Memory B cell (primary cell): ENCODE results near the gene DHH.
"Not testable (repeated sequence)": the region's sequence is repeated elsewhere in the genome, so short reads cannot be mapped to it uniquely, and the experiment has no call there.

Experiments
- ATAC-seq: fragments of 150-1000 bp; cut with Tn5 transposase; 2 replicates; pipeline ENCODE4 v1.10.0; 2021; ENCODE audit warnings: low read depth, mild to moderate bottlenecking, moderate library complexity
- DNase-seq, 2 donors: peaks; one replicate each; pipeline ENCODE4 v3.0.0; 2022; ENCODE audit warnings: low spot score in 2 of 2
- H3K27ac Mint-ChIP-seq: one replicate; pipeline ENCODE4 v1.8.0; 2022; ENCODE audit warnings: mild to moderate bottlenecking, moderate library complexity, mixed read lengths
- H3K27me3 Mint-ChIP-seq: one replicate; pipeline ENCODE4 v1.8.0; 2022; ENCODE audit warnings: mixed read lengths
- H3K36me3 Mint-ChIP-seq: one replicate; pipeline ENCODE4 v1.8.0; 2022; ENCODE audit warnings: mild to moderate bottlenecking, mixed read lengths
- H3K4me1 Mint-ChIP-seq: one replicate; pipeline ENCODE4 v1.8.0; 2022; ENCODE audit warnings: mixed read lengths
- H3K4me3 Mint-ChIP-seq: one replicate; pipeline ENCODE4 v1.8.0; 2022; ENCODE audit warnings: mild to moderate bottlenecking, moderate library complexity, mixed read lengths
- H3K9me3 Mint-ChIP-seq: one replicate; pipeline ENCODE4 v1.8.0; 2022; ENCODE audit warnings: mixed read lengths

DHH gene

DNA sequence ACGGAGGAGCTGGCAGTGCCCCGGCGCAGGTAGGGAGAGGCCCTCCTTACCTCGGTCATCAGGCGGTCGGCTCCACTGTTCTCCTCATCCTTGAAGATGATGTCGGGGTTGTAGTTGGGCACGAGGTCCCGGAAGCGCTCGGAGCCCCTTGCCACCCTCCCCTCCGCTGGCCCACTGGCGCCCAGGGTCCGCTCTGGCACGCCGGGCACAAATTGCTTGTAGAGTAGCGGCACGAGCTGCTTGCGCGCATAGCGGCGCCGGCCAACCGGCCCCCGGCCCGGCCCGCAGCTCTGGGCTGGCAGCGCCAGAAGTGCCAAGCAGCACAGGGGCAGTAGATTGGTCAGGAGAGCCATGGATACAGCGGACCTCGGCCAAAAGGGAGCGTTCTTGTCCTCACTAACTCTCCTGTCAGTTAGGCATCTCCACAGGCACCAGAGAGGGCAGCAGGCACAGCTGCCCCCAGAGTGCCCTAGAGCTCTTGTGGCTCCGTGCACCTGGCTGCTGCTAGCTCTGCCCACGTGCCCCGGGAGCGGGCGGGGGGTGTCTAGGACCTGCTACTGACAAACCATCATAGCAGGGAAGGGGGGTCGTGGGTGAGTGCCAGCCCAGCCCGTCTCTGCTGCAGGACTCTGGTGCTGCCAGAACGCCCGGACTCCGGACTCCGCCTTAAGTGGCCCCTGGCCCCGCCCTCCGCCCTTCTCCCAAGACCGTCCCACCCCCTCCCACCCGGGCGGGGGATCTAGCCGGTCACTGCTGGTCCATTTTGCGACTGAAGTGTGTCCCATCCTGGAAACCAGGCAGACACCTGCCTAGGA lies at the start of gene DHH:
Gene DHH, minus strand, starts transcription at position 642 of the 815 bp plus-strand sequence. Its CDS starts 289 bp downstream, at position 353.
- Mint-ChIP-seq H3K9me3 (no peaks in the 10 kb centered on the region), H3K4me3 (no peak within 1 kb of the TSS), H3K36me3 (peaks cover 12% of the 10 kb centered on the region), H3K27me3 (peaks cover 21% of the 10 kb centered on the region), H3K4me1 (peaks cover 29% of the 10 kb centered on the region), H3K27ac (no peak within 1 kb of the TSS)
- no peak for DNase-seq
- ATAC-seq, result peak; percentile 21

DNA sequence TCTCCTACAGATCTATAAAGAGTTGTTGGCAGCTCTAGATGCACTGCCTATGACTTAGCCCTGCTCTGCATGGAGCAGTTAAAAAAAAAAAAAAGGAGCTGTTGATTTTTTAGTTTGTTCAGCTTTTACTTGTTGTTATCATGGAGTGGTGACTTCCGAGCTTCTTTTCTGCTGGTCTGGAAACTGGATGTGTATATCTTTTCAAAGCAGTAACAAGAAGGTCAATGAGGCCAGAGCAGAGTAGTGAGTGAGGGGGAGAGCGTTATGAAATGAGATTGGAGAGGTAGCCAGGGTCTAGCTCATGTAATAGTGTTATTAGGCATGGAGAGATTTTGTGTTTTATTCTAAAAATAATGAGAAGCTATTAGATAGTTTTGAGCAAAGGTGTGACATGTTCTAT lies 49.8 kb upstream of the DHH start:
- Mint-ChIP-seq H3K27me3 (no peaks in the 10 kb centered on the region), H3K9me3 (no peaks in the 10 kb centered on the region), H3K4me3 (no peak overlapping the region), H3K36me3 (peaks cover 8% of the 10 kb centered on the region), H3K4me1 (peaks cover 4% of the 10 kb centered on the region), H3K27ac (no peak overlapping the region)
- DNase-seq (no peak), ATAC-seq (no peak)

DNA sequence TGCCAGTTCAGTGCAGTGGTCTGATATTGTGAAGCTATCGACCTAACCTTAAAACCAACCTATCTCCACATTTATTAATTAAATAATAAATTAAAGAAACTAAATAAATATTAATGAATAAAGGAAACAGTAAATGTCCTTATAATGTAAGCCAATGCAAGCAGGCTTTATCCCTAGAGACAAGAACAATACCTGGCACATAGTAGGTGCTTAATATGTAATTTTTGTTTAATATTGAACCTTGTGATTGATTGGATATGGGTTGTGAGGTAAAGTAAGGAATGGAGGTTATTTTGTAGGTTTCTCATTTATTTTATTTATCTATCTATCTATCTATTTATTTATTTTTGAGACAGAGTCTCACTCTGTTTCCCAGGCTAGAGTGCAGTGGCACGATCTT lies 44.4 kb upstream of the DHH start:
- Mint-ChIP-seq H3K9me3 (no peaks in the 10 kb centered on the region), H3K4me1 (peaks cover 5% of the 10 kb centered on the region), H3K27ac (no peak overlapping the region), H3K4me3 (no peak overlapping the region), H3K27me3 (no peaks in the 10 kb centered on the region), H3K36me3 (peaks cover 6% of the 10 kb centered on the region)
- ATAC-seq (no peak), DNase-seq (no peak)

DNA sequence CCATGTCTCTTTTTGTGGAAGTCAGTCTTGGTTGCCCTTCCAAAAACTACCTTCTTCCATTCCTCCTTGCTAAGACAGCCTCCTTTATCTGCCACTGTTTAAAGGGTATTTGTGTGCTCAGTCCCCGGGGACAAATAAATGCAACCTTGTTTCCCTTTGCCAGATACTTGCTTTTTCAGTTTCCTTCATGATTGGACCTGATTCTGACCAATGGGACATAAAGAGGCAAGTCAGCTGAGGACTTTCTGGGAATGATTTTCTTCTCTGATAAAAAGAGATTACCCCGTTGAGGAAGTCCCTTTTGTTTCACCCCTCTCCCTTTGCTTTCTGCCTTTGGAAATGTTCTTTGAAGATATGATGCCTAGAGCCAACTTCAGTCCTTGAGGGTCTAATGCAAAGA lies 44.0 kb upstream of the DHH start:
- peaks cover 7% of the 10 kb centered on the region for H3K4me1 Mint-ChIP-seq
- ATAC-seq (no peak), DNase-seq (no peak)
- H3K27me3 Mint-ChIP-seq, result no peaks in the 10 kb centered on the region
- no peak overlapping the region for H3K4me3 Mint-ChIP-seq
- H3K9me3 Mint-ChIP-seq, result no peaks in the 10 kb centered on the region
- H3K36me3 Mint-ChIP-seq, result peaks cover 6% of the 10 kb centered on the region
- H3K27ac Mint-ChIP-seq, result no peak overlapping the region

DNA sequence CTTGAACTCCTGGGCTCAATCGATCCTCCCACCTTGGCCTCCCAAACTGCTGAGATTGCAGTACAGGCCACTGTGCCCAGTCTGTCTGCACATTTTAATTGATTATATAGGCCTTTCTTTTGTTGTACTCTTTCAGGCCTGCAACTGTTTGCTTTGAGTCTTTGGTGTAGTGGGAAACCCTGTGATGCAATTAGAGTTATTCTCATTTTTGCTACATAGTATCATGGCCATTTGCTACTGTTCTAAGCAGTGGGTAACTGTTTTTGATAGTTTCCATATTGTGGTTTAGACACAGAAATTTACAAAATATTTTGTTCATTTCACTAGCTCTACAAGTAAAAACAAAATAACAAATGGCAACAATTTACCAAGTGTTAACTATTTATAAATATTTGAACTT lies 42.9 kb upstream of the DHH start:
- Mint-ChIP-seq H3K4me1 (peaks cover 7% of the 10 kb centered on the region), H3K27ac (no peak overlapping the region), H3K36me3 (peaks cover 6% of the 10 kb centered on the region), H3K27me3 (no peaks in the 10 kb centered on the region), H3K4me3 (no peak overlapping the region), H3K9me3 (no peaks in the 10 kb centered on the region)
- ATAC-seq, result no peak
- no peak for DNase-seq

DNA sequence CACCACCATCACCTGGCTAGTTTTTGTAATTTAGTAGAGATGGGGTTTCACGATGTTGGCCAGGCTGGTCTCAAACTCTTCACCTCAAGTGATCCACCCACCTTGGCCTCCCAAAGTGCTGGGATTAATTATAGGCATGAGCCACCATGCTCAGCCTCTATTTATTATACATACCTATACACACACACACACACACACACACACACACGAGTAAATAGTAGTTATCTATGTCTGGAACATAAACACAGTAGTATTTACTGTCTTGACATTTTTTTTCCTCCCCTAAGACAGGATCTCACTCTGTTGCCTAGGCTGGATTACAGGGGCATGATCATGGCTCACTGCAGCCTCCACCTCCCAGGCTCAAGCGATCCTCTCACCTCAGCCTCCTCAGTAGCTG lies 42.4 kb upstream of the DHH start:
- H3K4me1 Mint-ChIP-seq, result peaks cover 10% of the 10 kb centered on the region
- H3K27me3 Mint-ChIP-seq, H3K4me3 Mint-ChIP-seq, ATAC-seq, H3K36me3 Mint-ChIP-seq, DNase-seq, H3K9me3 Mint-ChIP-seq, H3K27ac Mint-ChIP-seq: not testable (repeated sequence)

DNA sequence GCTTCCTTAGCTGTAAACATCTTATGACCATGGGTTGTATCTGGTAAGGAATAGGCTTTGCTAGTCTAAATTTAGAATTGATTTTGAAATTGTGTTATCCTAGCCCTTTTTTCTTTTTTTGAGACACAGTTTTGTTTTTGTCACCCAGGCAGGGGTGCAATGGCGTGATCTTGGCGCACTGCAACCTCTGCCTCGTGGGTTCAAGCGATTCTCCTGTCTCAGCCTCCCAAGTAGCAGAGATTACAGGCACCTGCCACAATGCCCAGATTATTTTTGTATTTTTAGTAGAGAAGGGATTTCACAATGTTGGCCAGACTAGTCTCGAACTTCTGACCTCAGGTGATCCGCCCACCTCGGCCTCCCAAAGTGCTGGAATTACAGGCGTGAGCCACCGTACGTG lies 39.0 kb upstream of the DHH start:
- H3K4me3 Mint-ChIP-seq, result no peak overlapping the region
- peaks cover 5% of the 10 kb centered on the region for H3K36me3 Mint-ChIP-seq
- H3K27ac Mint-ChIP-seq, result peak overlapping the region; percentile 28

DNA sequence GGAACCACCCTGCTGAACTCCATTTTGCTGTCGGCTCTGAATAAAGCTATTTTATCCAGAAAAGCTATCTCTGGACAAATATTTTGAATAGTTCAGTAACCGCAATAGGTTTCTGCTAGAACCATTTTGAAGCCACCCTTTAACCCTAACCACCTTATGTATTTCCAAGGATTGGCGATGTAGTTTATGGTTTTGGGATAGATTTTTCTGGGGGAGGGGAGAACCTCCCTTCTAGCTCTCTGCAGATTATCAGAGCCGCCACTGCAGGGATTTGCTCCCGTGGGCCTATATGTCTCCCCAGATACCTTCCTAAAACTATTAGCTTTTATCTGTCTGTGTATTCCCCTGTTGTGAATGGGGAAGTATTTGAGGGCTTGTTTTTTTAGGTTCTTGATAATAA lies 38.4 kb upstream of the DHH start:
- H3K36me3 Mint-ChIP-seq, result peaks cover 5% of the 10 kb centered on the region
- ATAC-seq, result no peak
- H3K27ac Mint-ChIP-seq, result no peak overlapping the region

More for the DNA sequence above, 39.0 kb upstream of the DHH start:
- DNase-seq (no peak), ATAC-seq (no peak)
- no peaks in the 10 kb centered on the region for H3K27me3 Mint-ChIP-seq
- H3K9me3 Mint-ChIP-seq, result no peaks in the 10 kb centered on the region
- peaks cover 28% of the 10 kb centered on the region for H3K4me1 Mint-ChIP-seq

DNA sequence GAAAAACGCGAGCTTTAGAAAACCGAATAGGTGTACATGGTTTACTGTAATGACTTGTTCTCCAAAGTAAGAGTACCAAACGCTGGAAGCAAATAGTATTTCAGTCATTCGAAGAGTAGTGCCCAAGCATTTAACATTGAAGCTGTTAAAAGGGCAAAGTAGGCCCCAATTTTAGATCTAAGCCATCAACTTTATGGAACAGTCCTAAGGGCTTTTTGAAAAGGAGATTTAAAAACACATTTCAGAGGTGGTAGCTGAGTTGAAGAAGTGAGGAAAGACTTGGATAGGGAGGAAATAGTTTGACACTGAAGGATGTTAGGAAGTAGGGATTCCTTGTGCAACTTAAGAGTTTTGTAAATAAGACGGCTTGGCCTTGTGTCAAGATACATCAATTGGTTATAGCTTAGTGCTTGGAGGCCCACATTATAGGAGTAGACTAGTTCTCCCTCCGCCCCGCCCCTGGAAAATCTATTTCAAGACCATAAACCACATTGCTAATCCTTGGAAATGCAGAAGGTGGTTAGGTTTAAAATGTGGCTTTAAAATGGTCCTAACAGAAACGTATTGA lies 37.4 kb upstream of the DHH start:
- peak overlapping the region; percentile 98 for H3K27ac Mint-ChIP-seq
- peak overlapping the region; percentile 76 for H3K4me3 Mint-ChIP-seq
- H3K27me3 Mint-ChIP-seq, result no peaks in the 10 kb centered on the region
- peaks cover 10% of the 10 kb centered on the region for H3K36me3 Mint-ChIP-seq
- ATAC-seq (no peak), DNase-seq (no peak)
- H3K4me1 Mint-ChIP-seq, result peaks cover 30% of the 10 kb centered on the region
- no peaks in the 10 kb centered on the region for H3K9me3 Mint-ChIP-seq

More for the DNA sequence above, 38.4 kb upstream of the DHH start:
- peaks cover 26% of the 10 kb centered on the region for H3K4me1 Mint-ChIP-seq
- H3K4me3 Mint-ChIP-seq, result peak overlapping the region; percentile 32
- no peak for DNase-seq
- no peaks in the 10 kb centered on the region for H3K9me3 Mint-ChIP-seq
- H3K27me3 Mint-ChIP-seq, result no peaks in the 10 kb centered on the region

DNA sequence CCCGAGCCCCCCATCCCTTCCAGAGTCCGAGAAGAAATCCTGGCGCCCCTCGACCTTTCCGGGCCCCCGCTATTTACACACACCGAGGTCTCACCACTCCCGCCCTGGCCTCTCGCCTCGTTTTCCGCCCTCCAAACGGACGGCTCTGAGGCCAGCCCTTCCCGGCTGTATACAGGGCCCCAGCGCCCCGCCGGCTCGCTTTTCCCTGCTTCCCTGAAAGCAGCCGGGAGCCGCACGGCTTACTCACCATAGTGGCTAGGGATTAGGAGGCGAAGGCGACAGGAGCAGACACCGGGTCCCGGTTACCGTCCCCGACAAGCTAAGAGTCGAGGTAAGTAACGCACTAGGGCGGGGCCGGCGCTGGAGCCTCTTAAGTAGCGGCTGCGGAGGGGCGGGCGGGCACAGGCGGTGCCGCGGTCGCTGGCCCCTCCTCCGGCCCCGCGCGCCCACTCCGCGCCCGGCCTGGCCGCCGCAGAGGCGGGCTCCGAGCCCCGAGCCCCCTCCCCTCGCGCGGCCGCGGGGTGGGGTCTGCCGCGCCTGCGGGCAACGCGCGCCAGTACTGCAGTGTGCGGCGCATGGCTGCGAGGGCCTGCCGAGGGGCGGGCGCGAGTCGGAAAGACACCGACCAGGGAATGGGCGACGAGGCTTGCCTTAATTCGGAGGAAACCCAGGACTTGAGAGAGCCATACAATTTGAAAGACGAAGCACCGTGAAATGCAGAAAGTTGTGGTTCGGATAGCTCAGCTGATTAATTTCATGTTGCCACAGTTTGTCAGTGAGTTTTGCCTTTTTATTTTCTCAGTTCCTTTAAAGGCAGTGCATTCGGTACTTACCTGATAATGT lies 36.7 kb upstream of the DHH start, which contains the start of gene TUBA1B:
Gene TUBA1B, minus strand, starts transcription at position 345 of the 843 bp plus-strand sequence. Its CDS starts 95 bp downstream, at position 250.
- H3K4me3 Mint-ChIP-seq, result peak within 1 kb of the TSS; percentile 98
- H3K4me1 Mint-ChIP-seq, result peaks cover 32% of the 10 kb centered on the region
- DNase-seq (peak; percentile 86 to 89), ATAC-seq (peak; percentile 78)
- no peaks in the 10 kb centered on the region for H3K9me3 Mint-ChIP-seq
- peaks cover 14% of the 10 kb centered on the region for H3K36me3 Mint-ChIP-seq
- H3K27ac Mint-ChIP-seq, result peak within 1 kb of the TSS; percentile 98
- no peaks in the 10 kb centered on the region for H3K27me3 Mint-ChIP-seq

DNA sequence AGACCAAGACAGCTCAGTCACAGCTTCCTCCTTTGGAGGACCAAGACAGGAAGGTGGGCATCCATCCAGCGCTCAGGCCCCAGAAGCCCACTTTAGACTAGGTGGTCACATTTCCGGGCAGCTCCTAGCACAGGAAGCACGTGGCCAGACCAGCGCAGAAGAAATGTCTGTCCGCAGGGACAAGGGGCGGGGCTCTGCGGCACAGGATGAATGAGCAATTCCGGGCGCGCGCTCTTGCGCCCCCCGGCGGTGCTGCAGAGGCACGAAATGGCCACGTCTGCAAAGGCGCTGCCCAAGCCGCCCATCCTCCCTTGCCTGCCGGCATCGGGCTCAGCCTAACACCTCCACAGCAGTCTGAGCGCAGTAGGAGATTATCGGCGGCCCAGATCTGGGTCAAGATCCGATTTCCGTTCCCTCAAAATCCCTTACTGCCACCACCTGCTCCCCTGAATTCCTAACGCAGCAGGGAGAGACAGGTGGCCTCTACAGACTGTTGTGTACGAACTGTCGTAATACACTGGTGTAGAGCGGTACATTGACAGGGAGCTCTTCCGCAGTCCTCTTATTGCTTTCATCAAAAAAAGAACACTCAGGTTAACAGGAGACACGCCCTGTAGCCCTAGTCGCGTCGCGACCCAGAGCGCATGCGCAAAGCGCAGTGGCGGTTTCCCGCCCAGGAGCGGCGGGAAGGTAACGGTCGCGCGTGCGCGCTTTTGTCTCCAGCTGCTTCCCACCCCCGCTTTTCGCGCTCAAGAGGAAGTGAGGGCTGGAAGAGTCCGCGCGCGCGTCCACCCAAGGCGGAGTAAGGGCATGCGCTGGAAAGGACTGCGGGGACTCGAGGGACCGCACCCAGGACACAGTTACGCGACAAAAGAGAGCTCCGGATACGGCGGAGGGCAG lies 35.8 kb upstream of the DHH start:
- Mint-ChIP-seq H3K4me1 (peaks cover 32% of the 10 kb centered on the region), H3K27me3 (no peaks in the 10 kb centered on the region), H3K4me3 (peak overlapping the region; percentile 98), H3K27ac (peak overlapping the region; percentile 98), H3K36me3 (peaks cover 14% of the 10 kb centered on the region), H3K9me3 (no peaks in the 10 kb centered on the region)
- DNase-seq, result peak; percentile 83 to 86
- ATAC-seq, result peak; percentile 59

DNA sequence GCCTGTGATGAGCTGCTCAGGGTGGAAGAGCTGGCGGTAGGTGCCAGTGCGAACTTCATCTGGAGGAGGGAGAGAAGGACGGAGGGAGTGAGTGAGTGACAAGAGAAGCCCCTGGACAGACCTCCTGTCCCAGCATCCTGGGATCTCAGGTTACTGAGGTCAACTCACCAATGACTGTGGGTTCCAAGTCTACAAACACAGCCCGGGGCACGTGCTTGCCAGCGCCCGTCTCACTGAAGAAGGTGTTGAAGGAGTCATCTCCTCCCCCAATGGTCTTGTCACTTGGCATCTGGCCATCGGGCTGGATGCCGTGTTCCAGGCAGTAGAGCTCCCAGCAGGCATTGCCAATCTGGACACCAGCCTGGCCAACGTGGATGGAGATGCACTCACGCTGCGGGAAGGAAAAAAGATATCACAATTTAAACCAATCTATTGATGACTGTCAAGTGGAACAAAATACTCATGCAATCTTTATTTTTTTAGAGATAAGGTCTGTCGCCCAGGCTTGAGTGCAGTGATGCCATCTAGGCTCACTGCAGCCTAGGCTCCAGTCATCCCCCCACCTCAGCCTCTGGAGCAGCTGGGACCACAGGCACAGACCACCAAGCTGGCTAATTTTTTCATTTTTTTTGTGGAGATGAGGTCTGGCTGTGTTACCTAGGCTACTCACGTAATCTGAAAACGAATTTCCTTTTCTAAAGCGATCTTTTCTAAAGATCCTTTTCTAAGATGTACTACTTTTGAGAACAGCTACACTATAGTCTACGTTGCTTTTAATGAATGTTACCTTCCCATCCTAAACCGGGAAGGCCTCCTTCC lies 34.9 kb upstream of the DHH start:
- Mint-ChIP-seq H3K4me1 (peaks cover 32% of the 10 kb centered on the region), H3K27ac (peak overlapping the region; percentile 98), H3K27me3 (no peaks in the 10 kb centered on the region), H3K9me3 (no peaks in the 10 kb centered on the region), H3K36me3 (peaks cover 14% of the 10 kb centered on the region), H3K4me3 (peak overlapping the region; percentile 98)
- DNase-seq, result no peak
- no peak for ATAC-seq
